GM19455 (cell line): Measurements from ENCODE around the gene KRT16.
"Not testable (repeated sequence)": the region's sequence is repeated elsewhere in the genome, so short reads cannot be mapped to it uniquely, and the experiment has no call there.

ENCODE experiments used
- ATAC-seq: cut with Tn5 transposase; IDR thresholded peaks from one replicate; pipeline ENCODE4 v1.9.1; 2021; ENCODE audit not compliant: unreplicated experiment

Gene KRT16

DNA sequence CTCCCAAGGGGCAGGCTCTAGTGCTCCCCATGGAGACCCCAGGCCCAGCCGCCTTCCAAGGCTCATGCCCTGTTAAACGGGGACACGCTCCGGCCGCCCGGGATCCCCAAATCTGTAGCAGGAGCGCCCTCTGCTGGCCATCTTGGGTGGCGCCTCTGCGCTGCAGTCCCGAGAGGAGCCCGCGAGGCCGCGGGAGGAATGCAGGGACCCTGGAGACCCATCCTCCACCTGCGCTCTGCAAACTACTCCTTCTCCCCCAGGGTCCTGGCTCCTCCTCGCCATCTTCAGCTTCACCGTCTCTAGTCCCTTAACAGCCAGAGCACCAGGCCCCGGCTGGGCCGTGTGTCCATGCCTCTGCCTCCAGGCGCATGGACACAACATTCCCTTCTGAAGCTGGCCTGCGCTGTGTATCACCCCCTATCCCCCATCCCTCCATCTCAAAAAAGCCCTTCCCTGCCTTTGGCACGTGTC lies 35.4 kb upstream of the KRT16 start:
- ATAC-seq = no peak

- no peak for ATAC-seq
Measured at GRCh38 chr17:41647038-41647813, 34.7 kb upstream of the KRT16 start.

DNA sequence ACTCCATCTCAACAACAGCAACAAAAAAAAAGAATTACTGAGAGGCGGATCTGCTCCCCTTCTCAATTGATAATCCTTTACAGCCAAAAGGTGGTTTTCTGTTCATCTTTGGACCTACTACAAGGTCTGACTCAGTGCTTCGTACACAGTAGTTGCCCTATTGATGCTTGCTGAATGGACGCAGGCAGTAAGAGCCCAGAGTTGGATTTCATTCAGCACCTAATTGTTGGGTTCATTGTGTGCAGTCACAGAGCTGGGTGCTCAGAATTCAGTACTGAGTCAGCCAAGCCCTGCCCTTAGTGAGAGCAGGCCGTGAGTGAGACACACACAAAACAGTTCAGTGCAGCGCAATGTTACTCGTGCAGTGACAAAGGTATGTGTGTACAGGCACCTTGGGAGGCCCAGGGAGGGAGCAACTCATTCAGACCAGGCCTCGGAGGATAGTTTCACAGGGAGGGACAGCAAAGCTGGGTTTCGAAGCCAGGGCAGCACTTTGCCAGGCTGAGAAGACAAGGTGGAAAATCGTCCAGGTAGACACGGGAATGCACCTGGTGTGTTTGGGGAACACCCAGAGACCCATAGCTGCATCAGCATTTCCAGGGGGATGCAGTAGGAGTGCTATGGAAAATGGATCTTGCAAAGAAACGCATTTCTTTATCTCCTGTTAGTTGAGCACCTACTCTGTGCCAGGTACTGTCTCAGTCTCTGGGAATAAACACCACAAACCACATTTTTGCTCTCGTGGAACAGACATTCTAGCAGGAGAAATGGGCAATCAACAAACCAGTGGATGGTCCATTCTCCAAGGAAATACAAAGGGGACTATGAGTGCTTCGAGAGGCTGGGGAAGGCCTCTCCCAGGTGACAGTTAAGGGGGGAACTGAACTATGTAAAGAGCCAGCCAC lies 29.9 kb upstream of the KRT16 start:
- ATAC-seq = no peak

DNA sequence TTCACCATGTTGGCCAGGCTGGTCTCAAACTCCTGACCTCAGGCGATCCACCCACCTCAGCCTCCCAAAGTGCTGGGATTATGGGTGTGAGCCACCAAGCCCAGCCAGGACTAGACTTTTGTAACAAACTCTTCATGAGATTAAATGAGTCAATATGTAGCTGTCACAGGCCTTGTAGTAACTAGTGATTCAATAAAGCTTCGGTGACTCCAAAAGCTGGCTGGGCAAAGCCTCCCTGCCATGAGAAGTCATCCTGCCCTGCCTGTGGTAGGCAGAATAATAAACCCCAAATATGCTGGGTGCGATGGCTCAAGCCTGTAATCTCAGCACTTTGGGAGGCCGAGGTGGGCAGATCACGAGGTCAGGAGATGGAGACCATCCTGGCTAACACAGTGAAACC lies 28.0 kb upstream of the KRT16 start:
- ATAC-seq = not testable (repeated sequence)

- no peak for ATAC-seq
Measured at GRCh38 chr17:41639492-41640473, 27.2 kb upstream of the KRT16 start.

DNA sequence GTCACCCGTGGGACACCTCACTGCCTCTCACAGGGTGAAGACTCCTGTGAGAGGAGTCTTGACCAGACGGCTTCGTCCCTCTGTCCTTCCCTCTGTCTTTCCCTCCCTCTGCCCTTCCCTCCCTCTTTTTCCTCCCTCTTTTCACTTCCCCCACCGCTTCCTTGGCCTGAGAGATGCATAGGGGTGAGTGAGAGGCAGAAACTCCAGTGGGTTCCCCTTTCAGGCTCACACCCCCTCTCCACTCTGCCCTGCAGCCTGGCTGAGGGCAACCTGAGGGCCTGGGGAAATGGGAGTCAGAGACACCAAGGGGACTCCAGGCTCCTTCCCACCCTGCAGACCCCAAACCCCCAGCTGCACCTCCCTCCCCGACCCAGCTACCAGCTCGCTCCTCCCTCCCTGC lies 26.4 kb upstream of the KRT16 start:
- no peak for ATAC-seq

- no peak for ATAC-seq
Measured at GRCh38 chr17:41638194-41638593, 25.6 kb upstream of the KRT16 start.

DNA sequence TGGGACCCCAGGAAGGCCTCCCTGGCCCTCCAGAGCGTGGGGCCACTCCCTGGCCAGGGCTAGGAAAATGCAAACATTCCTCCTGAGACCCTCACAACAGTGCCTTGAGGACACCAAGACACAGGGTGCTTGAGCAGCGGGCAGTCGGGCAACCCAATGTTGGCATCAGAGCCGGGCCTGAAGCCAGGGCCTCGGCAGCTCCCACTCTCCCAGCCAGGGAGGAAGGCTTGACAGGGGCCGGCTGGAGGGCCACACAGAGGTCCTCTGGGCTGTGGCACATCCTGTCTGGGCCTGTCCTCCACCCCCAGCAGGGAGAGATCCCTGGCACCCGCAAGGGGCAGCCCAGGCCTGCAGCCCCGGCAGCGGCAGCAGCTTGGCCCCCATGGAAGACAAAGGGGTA lies 24.1 kb upstream of the KRT16 start:
- ATAC-seq = no peak

- no peak for ATAC-seq
Measured at GRCh38 chr17:41635121-41636097, 22.8 kb upstream of the KRT16 start.

- no peak for ATAC-seq
Measured at GRCh38 chr17:41634639-41635038, 22.1 kb upstream of the KRT16 start.

DNA sequence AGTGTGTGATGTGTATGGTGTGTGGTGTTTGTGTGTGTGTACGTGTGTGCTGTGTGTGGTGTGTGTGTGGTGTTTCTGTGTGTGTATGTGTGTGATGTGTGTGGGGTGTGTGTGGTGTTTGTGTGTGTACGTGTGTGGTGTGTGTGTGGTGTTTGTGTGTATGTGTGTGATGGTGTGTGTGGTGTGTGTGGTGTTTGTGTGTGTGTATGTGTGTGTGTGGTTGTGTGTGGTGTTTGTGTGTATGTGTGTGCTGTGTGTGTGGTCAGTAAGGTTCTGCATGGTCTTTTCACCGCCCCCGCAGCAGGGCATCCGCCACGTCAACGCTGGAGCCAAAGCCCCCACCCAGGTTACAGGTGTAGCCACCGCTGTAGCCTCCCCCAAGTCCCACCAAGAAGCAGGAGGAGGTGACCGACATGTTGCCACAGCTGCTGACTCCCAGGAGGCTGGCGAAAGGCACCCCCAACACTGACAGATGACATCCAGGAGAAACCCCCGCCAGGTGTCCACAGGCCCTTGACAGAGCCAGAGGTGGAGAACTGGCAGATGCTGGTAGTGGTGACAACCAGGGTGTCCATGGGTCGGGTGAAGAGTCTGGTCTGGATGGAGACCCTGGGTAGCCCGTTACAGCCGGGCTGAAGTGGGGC lies 21.1 kb upstream of the KRT16 start:
- no peak for ATAC-seq

DNA sequence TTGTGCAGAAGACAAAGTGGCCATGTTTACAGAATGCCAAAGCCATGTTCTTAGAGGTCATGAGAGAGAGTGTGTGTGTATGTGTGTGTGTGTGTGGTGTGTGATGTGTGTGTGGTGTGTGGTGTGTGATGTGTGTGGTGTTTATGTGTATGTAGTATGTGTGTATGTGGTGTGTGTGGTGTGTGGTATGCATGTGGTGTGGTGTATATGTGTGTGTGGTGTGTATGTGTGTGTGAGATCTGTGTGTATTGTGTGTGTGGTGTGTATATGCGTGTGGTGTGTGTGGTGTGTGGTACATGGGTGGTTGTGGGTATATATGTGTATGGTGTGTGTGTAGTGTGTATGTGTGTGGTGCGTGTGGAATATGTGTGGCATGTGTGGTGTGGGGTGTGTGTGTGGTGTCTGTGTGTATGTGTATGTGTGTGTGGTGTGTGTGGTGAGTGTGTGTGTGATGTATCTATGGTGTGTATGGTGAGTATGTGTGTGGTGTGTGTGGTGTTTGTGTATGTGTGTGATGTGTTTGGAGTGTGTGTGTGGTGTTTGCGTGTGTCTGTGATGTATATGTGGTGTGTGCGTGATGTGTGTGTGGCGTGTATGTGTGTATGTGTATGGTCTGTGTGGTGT lies 20.0 kb upstream of the KRT16 start:
- no peak for ATAC-seq

GRCh38 chr17:41631898-41632285 lies 19.3 kb upstream of the KRT16 start:
- ATAC-seq = no peak

DNA sequence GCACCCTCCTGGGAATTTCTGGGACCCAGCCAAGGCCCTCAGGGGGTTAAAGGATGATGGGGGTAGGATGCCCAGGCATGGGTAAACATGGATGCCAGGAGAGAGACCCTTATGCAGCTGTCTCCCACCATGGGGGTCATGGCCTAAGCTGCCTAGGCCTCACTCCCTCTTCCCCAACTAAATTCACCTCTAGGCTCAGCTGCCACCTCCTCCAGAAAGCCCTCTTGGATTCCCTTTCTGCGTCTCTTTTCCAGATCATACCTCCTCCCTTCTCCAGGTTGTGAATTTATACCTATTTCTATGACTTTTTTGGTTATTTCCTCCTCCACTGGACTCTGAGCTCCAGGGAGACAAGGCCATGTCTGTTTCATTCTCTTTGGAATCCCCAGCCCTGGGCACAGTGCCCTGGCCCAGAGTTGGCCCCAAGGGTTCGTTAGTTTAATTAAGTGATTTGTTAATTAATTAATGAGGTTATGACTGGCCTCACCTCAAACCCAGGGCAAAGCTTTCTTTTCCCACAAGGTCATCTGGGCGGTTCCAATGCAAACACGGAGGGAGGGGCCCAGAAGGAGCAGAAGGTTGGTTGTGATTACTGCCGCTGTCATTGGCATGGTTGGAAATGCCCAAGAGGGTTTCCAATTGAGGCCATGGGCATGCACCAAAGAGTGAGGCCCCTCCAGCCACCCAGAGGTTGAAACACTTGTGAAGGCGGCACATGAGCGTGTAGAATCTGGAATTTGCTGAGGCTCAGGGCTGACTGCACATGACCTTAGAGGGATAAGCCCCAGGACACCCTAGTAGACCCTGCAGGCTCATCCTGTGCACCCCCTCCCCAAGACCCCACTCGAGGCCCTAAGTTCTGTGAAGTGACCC lies 18.7 kb upstream of the KRT16 start:
- no peak for ATAC-seq

- ATAC-seq = no peak
Measured at GRCh38 chr17:41629826-41630670, 17.5 kb upstream of the KRT16 start.

- no peak for ATAC-seq
Measured at GRCh38 chr17:41629316-41629715, 16.7 kb upstream of the KRT16 start.
